Measurements from ENCODE around the gene ZMYM3.

The ZMYM3 gene

DNA sequence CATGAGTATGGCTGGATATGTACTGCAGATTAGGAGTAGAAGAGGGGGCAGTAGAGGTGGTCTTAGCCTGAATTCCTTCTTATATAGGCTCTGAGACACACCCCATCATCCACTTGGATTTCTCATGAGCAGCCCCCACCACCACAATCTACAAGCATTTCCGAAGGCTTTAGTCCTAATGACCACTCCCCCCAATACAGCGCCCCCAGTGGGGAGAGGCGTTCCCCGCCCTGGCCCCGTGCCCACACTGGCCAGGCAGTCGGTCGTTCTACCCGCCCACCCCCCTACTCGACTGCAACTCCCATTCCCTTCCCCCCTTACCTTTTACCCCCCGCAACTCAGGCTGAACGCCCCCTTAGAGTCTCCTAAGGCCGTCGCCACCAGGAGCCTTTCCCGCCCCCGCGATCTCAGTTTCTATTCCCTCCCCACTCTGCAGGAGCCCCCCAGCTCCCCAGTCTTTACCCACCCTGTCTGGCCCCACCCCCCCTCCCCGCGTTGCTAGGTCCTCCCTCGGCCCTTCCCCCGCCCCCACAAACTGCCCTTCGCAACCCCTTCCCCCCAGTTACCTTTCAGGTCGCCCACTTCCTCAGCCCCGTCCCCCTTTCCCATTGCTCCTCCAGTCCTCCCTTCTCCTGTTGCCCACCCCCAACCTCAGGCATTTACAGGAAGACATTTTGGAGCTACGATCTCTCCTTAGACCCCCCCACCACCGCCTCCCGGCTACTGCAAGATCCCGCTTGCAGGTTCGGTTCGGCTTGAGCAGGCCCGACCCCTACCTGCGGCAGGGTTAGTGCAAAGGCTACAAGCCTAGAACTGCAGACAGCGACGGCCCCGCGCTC lies 468 bp downstream of the ZMYM3 start:
- DNase-seq (ENCODE audit: low spot score): peak; percentile 22

DNA sequence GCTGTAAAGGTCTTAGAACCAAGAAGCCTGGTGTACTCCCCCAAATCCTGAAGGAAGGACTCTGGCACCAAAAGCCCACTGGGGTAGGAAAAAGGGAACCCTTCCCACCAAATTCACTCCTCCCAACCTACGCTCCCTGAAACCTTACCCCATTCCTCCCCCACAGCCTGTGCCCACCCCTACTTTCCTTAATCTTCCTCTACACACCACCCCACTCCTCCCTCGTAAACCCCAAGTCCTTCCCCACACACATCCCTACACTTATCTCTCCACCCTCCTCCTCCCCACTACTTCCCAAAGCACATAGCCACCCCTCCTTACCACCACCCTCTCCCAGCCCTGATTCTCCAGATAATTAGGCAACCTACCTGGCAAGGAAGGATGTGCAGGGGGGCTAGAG lies 1.7 kb downstream of the ZMYM3 start:
- DNase-seq (ENCODE audit: low spot score): no peak

DNA sequence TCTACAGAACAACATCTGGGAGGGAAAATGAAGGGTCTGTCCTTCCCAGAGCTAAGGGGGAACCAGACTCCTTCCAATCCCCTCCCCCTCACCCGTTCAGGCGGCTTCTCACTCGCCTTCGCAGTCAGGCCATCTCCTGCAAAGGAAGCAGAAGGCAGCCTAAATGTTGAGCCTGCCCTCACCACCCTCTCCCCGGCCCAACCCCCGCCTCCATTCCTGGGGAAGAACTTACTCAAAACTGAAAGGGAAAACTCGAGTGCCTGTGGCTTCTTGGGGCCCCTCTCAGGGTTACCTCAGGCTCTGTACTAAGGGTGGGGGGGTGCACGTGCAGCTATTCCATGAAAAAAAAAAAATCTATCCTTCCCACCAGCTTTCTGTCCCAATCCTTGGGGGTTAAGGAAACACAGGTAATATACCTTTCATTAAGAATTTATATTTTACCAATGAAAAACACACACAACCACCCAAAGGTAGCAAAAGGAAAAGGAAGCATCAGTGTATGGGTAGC lies 2.4 kb downstream of the ZMYM3 start:
- DNase-seq (ENCODE audit: low spot score): no peak

DNA sequence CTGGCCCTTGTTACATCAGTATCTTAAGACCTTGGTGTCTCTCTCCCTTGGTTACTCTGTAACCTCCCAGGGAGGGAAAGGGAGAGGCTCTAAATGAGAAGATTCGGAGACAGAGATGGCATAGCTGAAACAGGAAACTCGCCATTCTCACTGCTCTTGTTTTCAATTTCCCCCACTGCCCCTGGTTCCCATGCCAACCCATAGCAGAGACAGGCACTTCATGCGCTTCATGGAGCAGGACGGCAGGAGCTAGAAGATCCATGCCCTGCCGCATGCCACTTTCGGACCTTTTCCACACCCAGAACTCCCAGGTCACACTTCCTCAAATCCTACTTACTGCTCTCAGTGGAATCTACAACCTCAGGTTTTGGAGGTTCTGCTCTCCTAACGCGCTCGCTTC lies 3.1 kb downstream of the ZMYM3 start:
- no peak for DNase-seq (ENCODE audit: low spot score)

DNA sequence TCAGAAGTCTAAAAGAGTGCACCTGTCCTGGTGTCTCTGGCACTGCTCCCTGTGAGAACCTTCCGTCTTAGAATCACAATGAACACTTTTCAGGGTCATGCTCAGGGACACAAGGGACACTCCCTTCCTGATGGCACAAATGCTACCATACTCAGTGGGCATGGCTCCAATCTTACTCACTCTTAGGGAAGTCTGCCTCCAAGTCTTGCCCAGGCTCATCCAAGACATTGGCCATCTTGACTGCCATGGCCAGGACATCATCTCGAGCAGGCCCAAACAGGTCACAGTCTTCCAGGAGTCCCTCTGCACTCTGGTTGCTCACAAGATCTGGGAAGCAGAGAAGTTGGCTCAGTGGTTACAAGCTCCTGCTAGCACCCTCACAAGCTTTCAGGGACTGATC lies 8.8 kb downstream of the ZMYM3 start:
- DNase-seq (ENCODE audit: low spot score): no peak

DNA sequence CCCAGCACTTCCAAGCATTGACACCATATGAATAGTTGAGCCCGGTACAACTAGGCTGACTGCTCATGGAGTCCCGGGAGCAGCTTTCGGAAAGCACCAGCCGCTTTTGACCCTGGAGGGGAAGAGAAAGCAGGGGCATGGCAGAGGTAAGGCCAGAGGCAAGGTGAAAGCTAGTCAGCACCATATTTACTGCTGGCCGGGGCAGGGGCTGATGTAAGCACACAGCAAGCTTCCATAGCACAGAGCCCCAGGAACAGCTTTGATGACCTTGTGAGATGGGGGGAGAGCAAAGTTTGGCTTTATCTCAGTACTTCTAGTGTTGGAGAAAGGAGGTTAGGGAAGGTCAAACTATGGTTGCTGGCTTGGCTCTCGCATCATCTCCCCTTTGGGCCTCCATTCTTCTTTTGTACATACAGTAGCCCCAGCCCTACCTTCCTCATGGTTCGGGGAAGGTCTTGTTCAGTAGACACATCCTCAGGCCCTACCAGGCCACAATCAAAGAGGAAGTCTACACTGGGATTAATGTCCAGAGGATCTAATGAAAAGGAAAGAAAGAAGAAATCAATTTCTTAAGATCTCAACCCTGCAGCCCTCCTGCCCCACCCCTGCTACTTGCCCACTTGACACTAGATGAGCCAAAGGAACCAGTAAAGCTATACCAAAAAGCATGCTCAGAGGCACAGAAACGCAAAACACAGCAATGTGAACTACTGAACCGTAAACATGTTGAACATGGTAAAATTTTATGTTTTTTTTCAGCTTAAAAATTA lies 9.4 kb downstream of the ZMYM3 start:
- DNase-seq (ENCODE audit: low spot score): no peak

GRCh38 chrX:71241301-71241700 lies 12.6 kb downstream of the ZMYM3 start:
- DNase-seq (ENCODE audit: low spot score): no peak

GRCh38 chrX:71239781-71240180 lies 14.2 kb downstream of the ZMYM3 start:
- no peak for DNase-seq (ENCODE audit: low spot score)

DNA sequence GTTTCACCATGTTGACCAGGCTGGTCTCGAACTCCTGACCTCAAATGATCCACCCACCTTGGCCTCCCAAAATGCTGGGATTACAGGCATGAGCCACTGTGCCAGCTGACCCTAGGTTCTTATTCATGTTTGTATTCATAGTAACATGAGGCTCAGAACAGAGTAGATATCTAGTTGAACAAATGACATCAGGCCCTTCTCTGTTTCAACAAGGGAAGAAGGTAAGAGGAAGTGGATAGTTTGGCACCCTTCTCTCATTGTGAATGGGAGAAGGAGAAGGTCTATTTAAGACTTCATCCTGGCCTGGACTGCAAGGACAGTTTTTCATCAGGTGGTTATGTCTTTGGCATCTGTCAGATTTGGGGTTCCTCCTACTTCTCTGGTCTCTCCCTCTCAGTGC lies 17.1 kb downstream of the ZMYM3 start:
- DNase-seq (ENCODE audit: low spot score): no peak

GRCh38 chrX:71235482-71235881 lies 18.5 kb downstream of the ZMYM3 start:
- DNase-seq (ENCODE audit: low spot score): no peak

DNA sequence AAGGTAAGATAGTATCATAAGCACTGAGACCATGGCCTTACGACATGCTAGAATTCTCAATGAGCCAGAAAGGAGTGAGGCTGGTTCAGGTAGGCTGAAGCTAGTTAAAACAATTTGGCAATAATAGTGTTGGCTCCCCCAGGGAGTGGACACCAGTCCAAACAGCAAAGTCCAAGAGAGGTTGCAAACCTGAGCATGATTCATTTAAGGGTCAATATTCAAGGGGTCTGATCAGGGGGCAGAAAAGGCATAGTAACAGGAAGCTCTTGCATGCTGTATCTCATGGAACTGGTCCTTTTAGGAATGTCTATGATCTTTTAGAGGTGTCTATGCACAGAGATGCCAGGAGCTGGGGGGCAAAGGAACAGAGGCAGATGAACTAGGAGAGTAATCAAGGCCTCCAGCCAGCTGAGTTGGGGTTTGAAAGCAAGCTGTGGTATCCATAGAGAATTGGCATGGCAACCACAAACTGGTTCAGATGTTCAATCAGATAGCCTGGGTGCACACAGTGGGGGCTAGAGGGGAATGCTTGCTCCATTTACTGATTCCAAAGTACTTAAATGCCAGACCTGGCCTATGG lies 25.8 kb downstream of the ZMYM3 start:
- DNase-seq (ENCODE audit: low spot score): no peak

DNA sequence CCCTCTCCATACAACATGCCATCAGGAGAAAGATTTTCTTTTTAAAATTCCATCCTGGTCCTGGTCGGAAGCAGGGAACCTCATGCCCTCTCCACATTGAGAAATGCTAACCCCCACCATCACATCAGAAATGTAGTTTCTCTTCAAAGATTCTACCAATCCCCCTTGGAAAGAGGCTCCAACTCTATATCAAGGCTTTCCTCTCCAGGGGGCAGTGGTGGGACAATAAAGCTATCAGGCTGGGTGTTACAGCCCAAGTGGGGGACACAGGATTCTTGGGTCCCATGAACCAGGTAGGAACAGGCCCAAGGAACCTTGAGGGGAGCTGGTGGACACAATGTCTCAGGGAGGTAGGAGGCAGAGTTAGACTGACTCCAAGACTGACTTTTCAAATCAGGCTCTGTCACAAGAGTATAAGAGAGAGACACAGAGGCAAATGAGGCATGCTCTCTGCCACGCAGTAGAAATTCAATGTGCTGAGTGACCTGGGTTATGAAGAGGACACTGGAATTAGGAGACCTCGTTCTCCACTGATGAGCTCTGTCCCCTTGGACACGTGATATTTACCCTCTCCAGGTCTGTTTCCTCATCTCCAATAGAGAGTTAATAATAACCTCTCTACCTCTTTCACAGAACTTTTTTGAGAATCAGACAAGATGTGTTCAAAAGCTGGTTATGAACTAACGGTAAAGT lies 26.4 kb downstream of the ZMYM3 start:
- DNase-seq (ENCODE audit: low spot score): no peak

- DNase-seq (ENCODE audit: low spot score): no peak
Measured at GRCh38 chrX:71225676-71226075, 28.3 kb downstream of the ZMYM3 start.

- no peak for DNase-seq (ENCODE audit: low spot score)
Measured at GRCh38 chrX:71225009-71225408, 28.9 kb downstream of the ZMYM3 start.

- DNase-seq (ENCODE audit: low spot score): no peak
Measured at GRCh38 chrX:71224098-71224708, 29.7 kb downstream of the ZMYM3 start.

GRCh38 chrX:71222929-71223328 lies 31.0 kb downstream of the ZMYM3 start, which contains the start of gene GJB1:
TSS of gene GJB1 (plus strand) at chrX:71223224. CDS start at chrX:71223708, 484 bp downstream.
- DNase-seq (ENCODE audit: low spot score): no peak

DNA sequence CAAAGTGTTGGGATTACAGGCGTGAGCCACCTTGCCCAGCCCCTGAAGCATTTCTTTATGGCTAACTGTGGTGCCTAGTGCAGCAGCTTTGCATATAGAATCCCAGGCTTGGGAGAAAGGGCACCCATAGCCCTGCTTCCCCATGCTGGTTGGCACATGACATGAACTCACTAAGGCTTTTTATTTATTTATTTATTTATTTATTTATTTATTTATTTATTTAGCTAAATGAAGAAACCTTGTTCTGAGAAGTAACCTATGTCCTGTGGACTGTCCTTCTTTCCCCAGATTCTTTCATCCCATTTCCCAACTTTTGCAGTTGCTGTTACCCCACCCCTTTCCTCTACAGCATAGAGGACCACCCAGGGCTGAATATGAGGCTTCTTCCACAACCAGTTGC lies 32.8 kb downstream of the ZMYM3 start:
- no peak for DNase-seq (ENCODE audit: low spot score)

GRCh38 chrX:71217298-71217697 lies 36.6 kb downstream of the ZMYM3 start:
- no peak for DNase-seq (ENCODE audit: low spot score)

DNA sequence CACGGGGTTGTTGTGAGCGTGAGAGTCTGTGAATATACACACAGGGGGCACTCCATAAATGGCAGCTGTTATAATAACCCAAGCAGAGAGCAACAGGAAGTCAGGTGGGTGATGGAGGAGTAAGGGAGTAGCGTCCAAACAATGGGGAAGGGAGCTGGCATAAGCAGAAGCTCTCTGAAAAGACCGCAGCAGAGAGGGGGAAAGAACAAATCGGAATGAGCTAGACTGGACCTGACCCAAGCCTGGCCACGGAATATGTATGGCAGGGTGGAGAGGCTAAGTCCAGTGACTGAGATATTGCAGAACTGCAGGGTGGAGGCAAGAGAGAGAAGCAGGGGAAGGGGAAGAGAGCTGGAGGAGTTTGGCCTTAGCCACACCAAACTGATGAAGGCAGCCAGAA lies 37.5 kb downstream of the ZMYM3 start:
- DNase-seq (ENCODE audit: low spot score): no peak

GRCh38 chrX:71215338-71215912 lies 38.5 kb downstream of the ZMYM3 start:
- no peak for DNase-seq (ENCODE audit: low spot score)

DNA sequence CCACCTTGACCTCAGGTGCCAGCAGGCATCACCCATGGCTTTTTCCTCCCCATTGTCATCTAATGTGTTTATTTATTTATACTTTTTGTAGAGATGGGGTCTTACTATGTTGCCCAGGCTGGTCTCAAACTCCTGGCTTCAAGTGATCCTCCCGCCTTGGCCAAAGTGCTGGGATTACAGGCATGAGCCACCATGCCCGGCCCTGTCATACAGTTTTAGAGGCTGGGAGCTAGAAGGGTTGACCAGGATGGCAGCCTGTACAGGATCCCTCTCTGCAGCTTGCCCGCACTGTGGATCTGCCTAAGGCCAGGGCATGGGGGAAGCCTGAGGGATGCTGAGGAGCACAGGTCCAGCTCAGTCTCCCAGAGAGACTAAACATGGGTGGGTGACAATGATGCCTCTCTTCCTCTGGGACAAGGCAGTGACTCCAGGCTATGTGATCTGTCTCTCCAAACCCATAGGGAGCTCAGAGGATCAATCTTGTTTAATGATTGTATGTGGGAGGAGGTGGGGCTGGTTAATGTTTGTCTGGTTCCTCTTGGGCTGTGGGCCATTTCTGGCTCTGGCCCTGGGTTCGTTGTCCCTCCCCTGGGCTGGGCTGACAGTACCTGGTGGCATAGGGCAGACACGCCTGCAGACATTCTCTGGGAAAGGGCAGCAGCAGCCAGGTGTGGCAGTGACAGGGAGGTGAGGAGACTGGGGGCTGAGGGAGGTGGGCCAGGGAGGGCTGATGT lies 39.2 kb downstream of the ZMYM3 start:
- no peak for DNase-seq (ENCODE audit: low spot score)
